Measurements from ENCODE around the gene UHRF1.

DNA sequence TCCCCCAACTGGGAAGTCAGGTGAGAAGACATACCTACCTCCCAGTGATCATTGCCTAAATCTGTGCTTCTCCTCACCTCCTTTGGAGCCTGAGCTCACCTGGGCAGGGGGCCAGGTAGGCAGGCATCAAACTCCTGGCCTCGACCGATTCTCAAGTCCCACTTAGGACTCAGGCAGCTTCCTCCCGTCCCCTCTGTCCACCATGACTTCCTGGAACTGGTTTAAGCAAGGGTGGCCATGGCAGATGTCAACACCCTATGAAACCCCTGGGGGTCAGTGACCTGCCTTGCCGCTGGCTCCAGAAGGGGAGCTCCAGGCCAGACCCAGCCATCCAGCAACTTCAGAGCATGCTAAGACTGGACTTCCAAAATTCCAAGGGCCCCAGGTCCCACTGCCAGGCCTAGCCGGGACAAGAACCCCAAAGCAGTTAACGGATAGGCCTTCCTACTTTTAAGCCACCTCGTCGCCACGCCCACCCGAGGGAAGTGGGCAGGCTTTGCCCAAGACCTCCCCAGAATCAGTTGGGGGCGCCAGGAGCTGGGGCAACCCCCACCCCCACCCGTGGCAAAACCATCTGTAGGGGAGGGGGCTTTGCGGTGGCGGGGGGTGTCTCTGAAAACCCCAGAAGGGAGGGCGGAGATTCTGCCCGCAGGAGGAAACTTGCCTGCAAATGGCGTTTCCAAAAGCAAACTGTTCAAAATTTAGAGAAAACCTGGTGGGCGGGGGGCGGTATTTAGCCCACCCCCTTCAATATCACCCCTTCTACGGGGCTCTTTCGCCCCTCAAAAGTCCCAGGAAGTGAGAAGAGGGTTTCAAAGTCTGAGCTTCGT lies 42.5 kb upstream of the UHRF1 start:
- TF ChIP-seq POLR2AphosphoS5 (IDR thresholded peaks at IDR 0.05; ENCODE audit: low read depth, low read length) = no peak
- TF ChIP-seq POLR2A (IDR thresholded peaks at IDR 0.05; ENCODE audit: low read depth, low read length) = no peak
